HG03103 (cell line): ENCODE measurements around the gene CACFD1.
"Not testable (repeated sequence)": the region's sequence is repeated elsewhere in the genome, so short reads cannot be mapped to it uniquely, and the experiment has no call there.

ENCODE experiments used
- ATAC-seq: cut with Tn5 transposase; IDR thresholded peaks from one replicate; pipeline ENCODE4 v1.9.1; 2021; ENCODE audit warnings: low read depth; ENCODE audit not compliant: unreplicated experiment

Gene CACFD1

GRCh38 chr9:133439337-133439736 is 20.4 kb upstream of the CACFD1 start:
- ATAC-seq: no peak

GRCh38 chr9:133440874-133441273 is 18.9 kb upstream of the CACFD1 start:
- no peak for ATAC-seq

- ATAC-seq: no peak
These were observed 18.2 kb upstream of the CACFD1 start for GRCh38 chr9:133441571-133441970.

GRCh38 chr9:133443248-133443647 is 16.5 kb upstream of the CACFD1 start:
- ATAC-seq: no peak

GRCh38 chr9:133443982-133444381 is 15.8 kb upstream of the CACFD1 start:
- no peak for ATAC-seq

- ATAC-seq: no peak
These were observed 14.3 kb upstream of the CACFD1 start for GRCh38 chr9:133445293-133445969.

- ATAC-seq: no peak
These were observed 11.2 kb upstream of the CACFD1 start for GRCh38 chr9:133448487-133448972.

GRCh38 chr9:133449760-133450159 is 10.0 kb upstream of the CACFD1 start:
- no peak for ATAC-seq

- ATAC-seq: not testable (repeated sequence)
These were observed 7.9 kb upstream of the CACFD1 start for GRCh38 chr9:133451865-133452264.

- ATAC-seq: no peak
These were observed 7.2 kb upstream of the CACFD1 start for GRCh38 chr9:133452562-133452961.

GRCh38 chr9:133453651-133454050 is 6.1 kb upstream of the CACFD1 start:
- ATAC-seq: no peak

GRCh38 chr9:133454325-133454724 is 5.5 kb upstream of the CACFD1 start:
- no peak for ATAC-seq

GRCh38 chr9:133454943-133455673 is 4.7 kb upstream of the CACFD1 start:
- no peak for ATAC-seq

GRCh38 chr9:133455936-133456335 is 3.8 kb upstream of the CACFD1 start:
- ATAC-seq: no peak

GRCh38 chr9:133456409-133456808 is 3.4 kb upstream of the CACFD1 start:
- ATAC-seq: no peak

GRCh38 chr9:133457233-133457632 is 2.5 kb upstream of the CACFD1 start:
- no peak for ATAC-seq

GRCh38 chr9:133457748-133458147 is 2.0 kb upstream of the CACFD1 start:
- ATAC-seq: no peak

GRCh38 chr9:133458643-133459312 is 1.0 kb upstream of the CACFD1 start:
- ATAC-seq: no peak

GRCh38 chr9:133460405-133461175 is 812 bp downstream of the CACFD1 start:
- peak; percentile 23 for ATAC-seq

- ATAC-seq: no peak
These were observed 2.2 kb downstream of the CACFD1 start for GRCh38 chr9:133461975-133462374.
